HG02571 (cell line): ENCODE data around the gene ADCY2.

Experiments
- ATAC-seq: cut with Tn5 transposase; IDR thresholded peaks from one replicate; pipeline ENCODE4 v1.9.1; 2021; ENCODE audit warnings: mild to moderate bottlenecking, moderate library complexity; ENCODE audit not compliant: unreplicated experiment

ADCY2 gene

GRCh38 chr5:7395947-7396712 lies at the start of gene ADCY2:
Gene ADCY2, plus strand, starts transcription at chr5:7396138. Its CDS starts 159 bp downstream, at chr5:7396297.
- no peak for ATAC-seq

GRCh38 chr5:7347377-7347776 lies 48.6 kb upstream of the ADCY2 start:
- ATAC-seq: no peak

DNA sequence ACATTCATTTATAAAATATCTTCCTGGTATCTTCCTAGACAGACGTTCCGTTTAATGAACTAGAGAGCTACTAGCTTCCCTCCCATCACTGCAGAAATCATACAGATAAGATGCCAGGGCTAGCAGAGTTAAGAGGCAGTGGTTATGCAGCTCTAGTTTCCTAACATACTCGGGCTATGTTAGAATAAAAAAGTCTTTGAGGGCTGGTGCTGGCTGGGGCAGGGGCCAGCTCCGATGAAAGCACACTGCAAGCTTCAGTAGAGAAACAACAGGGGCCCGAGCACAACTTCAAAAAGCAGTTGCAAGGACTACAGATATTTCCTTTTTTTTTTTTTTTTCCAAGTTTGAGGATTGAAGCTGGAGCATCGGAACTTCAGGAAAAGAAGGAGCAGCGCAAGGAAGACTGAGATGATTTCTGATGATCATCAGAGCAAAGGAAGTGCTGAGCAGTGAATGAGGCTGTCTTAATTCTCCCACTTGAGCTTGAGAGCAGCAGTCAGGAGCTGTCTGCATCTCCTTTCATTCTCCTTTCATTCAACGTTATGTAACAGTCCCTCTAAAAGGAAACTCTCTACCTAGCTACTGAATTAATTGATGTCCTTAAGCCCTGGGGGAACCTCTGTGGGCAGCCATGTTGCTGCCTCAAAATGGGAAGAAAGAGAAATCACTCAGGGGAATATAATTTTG lies 47.6 kb upstream of the ADCY2 start:
- ATAC-seq: no peak

GRCh38 chr5:7361593-7361992 lies 34.3 kb upstream of the ADCY2 start:
- no peak for ATAC-seq

DNA sequence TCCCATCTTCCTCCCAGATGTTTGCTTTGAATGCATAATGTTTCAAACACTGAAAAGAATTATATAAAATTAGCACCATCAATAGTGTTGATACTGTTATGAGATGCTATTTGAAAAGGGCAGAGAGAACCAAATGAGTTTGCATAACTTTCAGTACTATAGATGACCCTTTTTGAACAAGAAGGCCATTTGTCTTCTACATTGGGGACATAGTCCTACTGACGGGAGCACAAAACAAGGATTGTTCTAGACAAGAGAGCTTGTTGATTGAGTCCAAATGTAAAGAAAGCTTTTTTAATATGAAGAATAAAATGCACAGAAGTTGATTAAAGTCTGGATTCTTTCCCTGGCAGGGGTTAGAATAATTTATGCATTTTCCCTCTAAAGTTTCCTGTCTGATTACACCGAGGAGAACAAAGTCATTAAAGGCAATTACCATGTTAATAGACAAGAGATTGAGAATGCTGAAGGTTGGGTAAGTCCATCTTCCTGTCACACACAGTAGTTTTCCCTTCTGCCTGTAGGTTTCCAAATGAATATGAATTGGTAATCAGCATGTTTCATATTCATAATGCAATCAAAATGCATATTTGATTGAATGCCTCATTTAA lies 32.8 kb upstream of the ADCY2 start:
- ATAC-seq: no peak

DNA sequence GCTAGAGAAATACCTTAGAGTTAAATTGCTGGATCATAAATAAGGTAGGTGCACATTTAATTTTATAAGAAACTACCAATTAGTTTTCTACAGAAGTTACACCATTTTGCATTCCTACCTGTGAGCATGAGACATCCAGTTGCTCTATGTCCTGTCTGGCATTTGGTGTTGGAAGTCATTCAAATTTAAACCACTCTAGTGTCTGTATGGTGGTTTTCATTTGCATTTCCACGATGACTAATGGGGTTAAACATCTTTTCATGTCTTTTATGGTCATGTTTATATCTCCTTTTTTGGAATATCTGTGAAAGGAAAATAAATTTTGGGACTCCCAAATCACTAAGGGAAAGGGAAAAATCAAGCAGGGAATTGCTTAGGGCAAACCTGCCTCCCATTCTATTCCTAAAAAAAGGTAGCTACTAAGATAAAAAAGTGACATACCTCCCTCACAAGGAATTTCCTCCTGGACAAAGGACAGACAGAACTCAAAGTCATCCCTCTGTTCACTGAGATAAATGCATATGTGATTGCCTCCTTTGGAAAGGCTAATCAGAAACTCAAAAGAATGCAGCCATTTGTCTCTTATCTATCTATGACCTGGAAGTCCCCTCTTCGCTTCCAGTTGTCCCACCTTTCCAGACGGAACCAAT lies 31.6 kb upstream of the ADCY2 start:
- ATAC-seq: no peak

DNA sequence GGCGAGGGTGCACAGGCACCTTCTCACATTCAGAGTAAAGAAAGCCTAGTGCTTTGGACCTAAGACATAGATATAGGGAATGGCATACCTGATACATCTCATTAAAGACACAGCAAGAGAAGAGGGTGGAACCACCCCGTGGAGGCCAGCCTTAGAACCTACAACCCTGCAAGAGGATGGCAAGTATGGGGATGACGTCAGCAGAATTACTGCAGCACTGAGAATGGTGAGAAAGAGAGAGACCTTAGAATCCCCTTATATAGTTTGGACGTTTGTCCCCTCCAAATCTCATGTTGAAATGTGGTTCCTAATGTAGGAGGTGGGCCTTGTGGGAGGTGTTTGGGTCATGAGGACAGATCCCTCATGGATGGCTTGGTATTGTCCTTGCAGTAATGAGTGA lies 28.2 kb upstream of the ADCY2 start:
- ATAC-seq: no peak

- no peak for ATAC-seq
Observed at GRCh38 chr5:7372399-7372798, 23.5 kb upstream of the ADCY2 start.

DNA sequence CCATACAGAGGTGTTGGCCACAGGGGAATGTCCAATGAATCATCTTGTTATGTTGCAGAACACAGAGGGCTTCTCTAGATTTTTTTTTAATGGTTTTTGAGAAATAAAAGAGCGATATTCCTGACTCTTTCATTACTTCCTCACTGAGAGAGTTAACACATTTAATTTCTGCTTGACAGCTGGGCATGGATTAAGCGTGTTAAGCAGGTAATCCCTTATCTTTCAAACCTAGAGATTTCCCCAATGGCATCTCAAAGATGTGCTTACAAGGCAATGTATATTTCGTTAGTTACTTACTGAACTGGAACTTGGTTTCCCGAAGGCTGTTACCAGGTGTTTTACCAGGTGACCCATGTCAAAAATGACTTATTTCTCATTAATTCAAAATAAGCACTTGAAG lies 21.8 kb upstream of the ADCY2 start:
- no peak for ATAC-seq

GRCh38 chr5:7375457-7375856 lies 20.5 kb upstream of the ADCY2 start:
- ATAC-seq: no peak

GRCh38 chr5:7376871-7377270 lies 19.1 kb upstream of the ADCY2 start:
- ATAC-seq: no peak

GRCh38 chr5:7377761-7378160 lies 18.2 kb upstream of the ADCY2 start:
- no peak for ATAC-seq

DNA sequence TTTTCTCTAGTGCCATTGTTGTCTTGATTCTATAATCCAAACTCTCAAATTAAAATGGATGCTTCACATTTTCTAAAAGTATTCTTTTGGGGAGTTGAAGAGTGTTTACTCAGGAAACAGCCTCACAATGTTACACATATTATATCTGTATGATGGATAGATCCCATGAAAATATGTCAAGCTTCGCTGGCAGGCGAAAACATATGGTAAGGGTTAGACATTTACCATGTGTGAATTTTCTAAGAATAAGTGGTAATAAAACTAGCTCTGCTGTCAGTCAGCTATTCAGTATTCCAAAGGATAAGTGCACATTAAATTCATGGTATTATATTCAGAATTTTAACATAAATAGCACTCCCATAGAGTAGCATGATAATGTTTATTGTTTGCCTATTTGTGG lies 13.3 kb upstream of the ADCY2 start:
- no peak for ATAC-seq

- no peak for ATAC-seq
Observed at GRCh38 chr5:7385681-7386080, 10.3 kb upstream of the ADCY2 start.

GRCh38 chr5:7388553-7388952 lies 7.4 kb upstream of the ADCY2 start:
- no peak for ATAC-seq

DNA sequence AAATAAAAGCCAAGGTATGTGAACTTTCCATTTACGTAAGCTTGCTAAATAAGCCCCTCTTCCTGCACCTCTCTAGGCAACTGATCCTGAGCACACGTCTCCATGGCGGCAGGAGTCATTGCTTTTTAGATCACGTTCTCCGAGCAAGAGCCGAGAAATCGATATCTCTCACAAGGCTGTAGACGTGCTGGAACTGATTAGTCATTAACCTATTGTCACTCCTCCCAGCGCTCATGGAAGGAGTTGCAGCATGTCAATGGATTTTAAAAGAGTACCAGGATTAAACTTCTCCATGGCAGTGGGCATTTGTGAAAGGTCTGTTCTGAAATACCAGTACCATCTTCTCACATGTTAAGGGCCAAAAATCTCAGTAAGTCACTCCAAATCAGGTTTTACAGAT lies 4.7 kb upstream of the ADCY2 start:
- no peak for ATAC-seq

- no peak for ATAC-seq
Observed at GRCh38 chr5:7391814-7392692, 3.9 kb upstream of the ADCY2 start.

- no peak for ATAC-seq
Observed at GRCh38 chr5:7392693-7393024, 3.3 kb upstream of the ADCY2 start.

DNA sequence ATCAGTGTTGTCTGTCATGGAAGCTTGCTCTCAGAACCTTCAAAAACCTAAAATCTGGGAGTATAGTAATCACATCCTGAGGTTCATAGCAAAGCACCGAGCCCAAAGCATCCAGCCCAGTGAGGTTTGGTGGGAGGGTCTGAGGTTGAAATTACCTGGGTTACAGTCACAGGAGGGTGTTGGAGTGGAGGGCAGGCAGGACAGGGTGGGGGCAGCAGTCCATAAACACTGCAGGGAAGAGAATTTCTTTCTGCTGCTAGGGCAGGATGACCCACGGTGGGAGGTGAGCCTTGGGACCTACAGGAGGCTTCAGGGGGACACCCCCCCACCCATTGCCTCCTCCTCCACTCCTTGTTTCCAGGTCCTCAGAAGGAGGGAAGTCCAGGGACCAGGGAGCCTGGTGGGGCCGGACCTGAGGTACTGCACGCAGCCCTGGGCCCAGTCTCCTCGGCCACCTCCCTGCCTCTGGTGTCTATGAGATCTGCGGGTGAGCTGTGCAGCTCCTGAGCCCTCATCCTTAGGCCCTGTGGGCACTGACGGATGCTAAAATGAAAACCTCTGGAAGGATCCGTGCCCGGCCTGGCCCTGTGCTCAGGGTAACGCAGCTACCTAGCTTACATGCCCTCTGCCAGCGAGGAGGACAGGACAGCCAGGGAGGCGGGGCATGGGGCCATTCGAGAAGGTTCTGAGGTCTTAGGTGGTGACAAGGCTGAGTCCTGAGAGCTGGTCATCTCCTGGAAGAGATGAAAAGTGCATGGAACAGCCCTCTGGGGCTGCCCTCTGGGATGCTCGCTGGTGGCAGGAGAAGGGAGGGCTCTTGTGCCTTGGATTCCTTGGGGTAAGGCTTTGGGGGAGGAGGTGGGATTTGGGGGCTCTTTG lies 1.8 kb upstream of the ADCY2 start:
- no peak for ATAC-seq

GRCh38 chr5:7394889-7395431 lies 978 bp upstream of the ADCY2 start:
- no peak for ATAC-seq
